SK-N-SH treated with all-trans-retinoic acid at 6 μM for 48 hours (cell line): ENCODE data around the gene ZCCHC7.
"Not testable (repeated sequence)": the region's sequence is repeated elsewhere in the genome, so short reads cannot be mapped to it uniquely, and the experiment has no call there.

ENCODE experiments used
- ATAC-seq: fragments of 200-7000 bp; cut with Tn5 transposase; 3 replicates; pipeline ENCODE4 v1.9.1; 2020; ENCODE audit warnings: mild to moderate bottlenecking, moderate library complexity
- ARNTL ChIP-seq: fragments of 450-650 bp; formaldehyde crosslinking; IDR thresholded peaks from 2 replicates; pipeline ENCODE4 v1.5.0; 2020; ENCODE audit warnings: low read depth, mild to moderate bottlenecking, moderate library complexity, borderline replicate concordance
- BACH2 ChIP-seq: fragments of 250-450 bp; sonication (Bioruptor Pico); IDR thresholded peaks from 2 replicates; pipeline ENCODE4 v1.9.0; 2021; ENCODE audit warnings: mild to moderate bottlenecking, borderline replicate concordance
- CSDC2 ChIP-seq: fragments of 250-450 bp; sonication (Bioruptor Pico); IDR thresholded peaks from 2 replicates; pipeline ENCODE4 v1.5.0; 2020; ENCODE audit warnings: mild to moderate bottlenecking, moderate library complexity
- CSRNP3 ChIP-seq: fragments of 250-450 bp; sonication (Bioruptor Pico); IDR thresholded peaks from 2 replicates; pipeline ENCODE4 v1.5.1; 2021; ENCODE audit warnings: mild to moderate bottlenecking, moderate library complexity
- GLIS3 ChIP-seq: fragments of 250-450 bp; sonication (Bioruptor Pico); IDR thresholded peaks from 2 replicates; pipeline ENCODE4 v1.5.0; 2020; ENCODE audit warnings: mild to moderate bottlenecking, moderate library complexity
- ISL1 ChIP-seq: fragments of 250-450 bp; sonication (Bioruptor Pico); IDR thresholded peaks from 2 replicates; pipeline ENCODE4 v2.1.2; 2022; ENCODE audit warnings: mild to moderate bottlenecking, moderate library complexity
- PPARA ChIP-seq: fragments of 250-450 bp; sonication (Bioruptor Pico); IDR thresholded peaks from 2 replicates; pipeline ENCODE4 v1.5.0; 2020; ENCODE audit warnings: mild to moderate bottlenecking, borderline replicate concordance
- RARB ChIP-seq: fragments of 250-450 bp; sonication (Bioruptor Pico); IDR thresholded peaks from 2 replicates; pipeline ENCODE4 v1.8.0; 2021; ENCODE audit warnings: mild to moderate bottlenecking, moderate library complexity
- SNAI2 ChIP-seq: fragments of 250-450 bp; sonication (Bioruptor Pico); IDR thresholded peaks from 2 replicates; pipeline ENCODE4 v1.5.0; 2020; ENCODE audit warnings: mild to moderate bottlenecking, moderate library complexity
- TCF4 ChIP-seq: fragments of 250-450 bp; sonication (Bioruptor Pico); IDR thresholded peaks from 2 replicates; pipeline ENCODE4 v1.8.0; 2021; ENCODE audit warnings: mild to moderate bottlenecking, moderate library complexity, borderline replicate concordance
- TOX ChIP-seq: fragments of 250-450 bp; sonication (Bioruptor Pico); IDR thresholded peaks from 2 replicates; pipeline ENCODE4 v1.8.0; 2021; ENCODE audit warnings: mild to moderate bottlenecking, moderate library complexity, borderline replicate concordance
- ZC3H10 ChIP-seq: fragments of 250-450 bp; sonication (Bioruptor Pico); IDR thresholded peaks from 2 replicates; pipeline ENCODE4 v1.5.1; 2021; ENCODE audit warnings: mild to moderate bottlenecking, moderate library complexity
- ZFP3 ChIP-seq: fragments of 250-450 bp; sonication (Bioruptor Pico); IDR thresholded peaks from 2 replicates; pipeline ENCODE4 v1.5.0; 2020; ENCODE audit warnings: mild to moderate bottlenecking, moderate library complexity
- ZNF565 ChIP-seq: fragments of 450-650 bp; formaldehyde crosslinking; conservative IDR thresholded peaks from 2 replicates; pipeline ENCODE4 v1.5.0; 2020; ENCODE audit warnings: low read depth, mild to moderate bottlenecking, moderate library complexity
- ZNF70 ChIP-seq: fragments of 450-650 bp; formaldehyde crosslinking; IDR thresholded peaks from 2 replicates; pipeline ENCODE4 v1.5.0; 2020; ENCODE audit warnings: mild to moderate bottlenecking, moderate library complexity
- ZNF8 ChIP-seq: fragments of 450-650 bp; formaldehyde crosslinking; IDR thresholded peaks from 2 replicates; pipeline ENCODE4 v1.5.0; 2020; ENCODE audit warnings: mild to moderate bottlenecking, moderate library complexity
- TF ChIP-seq, protein P1 (sequence below): fragments of 250-450 bp; sonication (Bioruptor Pico); IDR thresholded peaks from 2 replicates; pipeline ENCODE4 v1.8.0; 2021; ENCODE audit warnings: low read depth, mild to moderate bottlenecking, moderate library complexity, borderline replicate concordance
- TF ChIP-seq, protein P2 (sequence below): fragments of 250-450 bp; sonication (Bioruptor Pico); IDR thresholded peaks from 2 replicates; pipeline ENCODE4 v1.5.0; 2020; ENCODE audit warnings: mild to moderate bottlenecking, moderate library complexity

ZCCHC7 gene

GRCh38 chr9:37182718-37183117 is 62.3 kb downstream of the ZCCHC7 start (continued):
- no peak for TF ChIP-seq ZNF565 (CRISPR knock-in tag)

DNA sequence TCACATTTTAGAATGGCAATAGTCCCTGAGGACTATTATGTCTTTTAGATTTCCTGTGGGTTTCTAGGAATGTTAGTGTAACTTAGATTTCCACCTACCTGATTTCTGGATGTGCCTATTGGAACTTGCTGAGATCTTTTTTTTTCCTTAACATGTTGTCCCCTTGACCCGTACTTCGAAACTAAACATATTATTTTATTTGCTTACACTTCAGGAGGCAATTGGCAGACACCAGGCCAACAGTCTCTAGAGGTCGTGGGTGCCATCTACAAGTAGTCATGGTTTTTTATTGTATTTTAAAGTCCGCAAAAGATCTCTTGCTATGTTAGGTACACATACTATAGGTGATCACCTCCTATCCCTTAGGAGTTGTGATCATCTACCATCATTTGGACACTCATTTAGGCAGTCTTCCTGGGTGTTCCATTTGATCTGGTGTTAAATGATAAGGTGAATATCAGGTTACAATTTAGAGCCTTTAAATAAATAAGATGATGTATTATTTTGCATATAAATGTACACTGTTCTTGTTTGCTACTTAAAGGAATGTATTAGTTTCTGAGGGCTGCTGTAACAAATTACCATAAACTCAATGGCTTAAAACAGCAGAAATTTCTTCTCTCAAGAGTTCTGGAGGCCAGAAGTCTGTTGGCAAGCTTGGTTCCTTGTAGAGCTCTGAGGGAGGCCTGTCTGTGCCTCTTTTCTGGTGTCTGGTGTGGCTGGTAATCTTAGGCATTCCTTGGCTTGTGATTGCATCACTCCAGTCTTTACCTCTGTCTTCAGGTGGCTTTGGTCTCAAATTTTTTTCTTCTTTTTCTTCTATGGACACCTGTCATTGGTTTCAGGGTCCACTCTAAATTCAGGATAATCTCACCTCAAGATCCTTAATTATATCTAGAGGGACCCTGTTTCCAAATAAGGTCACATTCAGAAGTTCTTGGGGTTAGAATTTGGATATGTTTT is 64.8 kb downstream of the ZCCHC7 start:
- TF ChIP-seq, protein P1, sequence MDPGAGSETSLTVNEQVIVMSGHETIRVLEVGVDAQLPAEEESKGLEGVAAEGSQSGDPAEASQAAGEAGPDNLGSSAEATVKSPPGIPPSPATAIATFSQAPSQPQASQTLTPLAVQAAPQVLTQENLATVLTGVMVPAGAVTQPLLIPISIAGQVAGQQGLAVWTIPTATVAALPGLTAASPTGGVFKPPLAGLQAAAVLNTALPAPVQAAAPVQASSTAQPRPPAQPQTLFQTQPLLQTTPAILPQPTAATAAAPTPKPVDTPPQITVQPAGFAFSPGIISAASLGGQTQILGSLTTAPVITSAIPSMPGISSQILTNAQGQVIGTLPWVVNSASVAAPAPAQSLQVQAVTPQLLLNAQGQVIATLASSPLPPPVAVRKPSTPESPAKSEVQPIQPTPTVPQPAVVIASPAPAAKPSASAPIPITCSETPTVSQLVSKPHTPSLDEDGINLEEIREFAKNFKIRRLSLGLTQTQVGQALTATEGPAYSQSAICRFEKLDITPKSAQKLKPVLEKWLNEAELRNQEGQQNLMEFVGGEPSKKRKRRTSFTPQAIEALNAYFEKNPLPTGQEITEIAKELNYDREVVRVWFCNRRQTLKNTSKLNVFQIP (CRISPR knock-in tag) = no peak
- TF ChIP-seq ZNF70 (CRISPR knock-in tag) = no peak
- no peak for TF ChIP-seq SNAI2 (CRISPR knock-in tag)
- no peak for TF ChIP-seq TCF4 (CRISPR knock-in tag)
- no peak for TF ChIP-seq ZNF565 (CRISPR knock-in tag)
- TF ChIP-seq, protein P2, sequence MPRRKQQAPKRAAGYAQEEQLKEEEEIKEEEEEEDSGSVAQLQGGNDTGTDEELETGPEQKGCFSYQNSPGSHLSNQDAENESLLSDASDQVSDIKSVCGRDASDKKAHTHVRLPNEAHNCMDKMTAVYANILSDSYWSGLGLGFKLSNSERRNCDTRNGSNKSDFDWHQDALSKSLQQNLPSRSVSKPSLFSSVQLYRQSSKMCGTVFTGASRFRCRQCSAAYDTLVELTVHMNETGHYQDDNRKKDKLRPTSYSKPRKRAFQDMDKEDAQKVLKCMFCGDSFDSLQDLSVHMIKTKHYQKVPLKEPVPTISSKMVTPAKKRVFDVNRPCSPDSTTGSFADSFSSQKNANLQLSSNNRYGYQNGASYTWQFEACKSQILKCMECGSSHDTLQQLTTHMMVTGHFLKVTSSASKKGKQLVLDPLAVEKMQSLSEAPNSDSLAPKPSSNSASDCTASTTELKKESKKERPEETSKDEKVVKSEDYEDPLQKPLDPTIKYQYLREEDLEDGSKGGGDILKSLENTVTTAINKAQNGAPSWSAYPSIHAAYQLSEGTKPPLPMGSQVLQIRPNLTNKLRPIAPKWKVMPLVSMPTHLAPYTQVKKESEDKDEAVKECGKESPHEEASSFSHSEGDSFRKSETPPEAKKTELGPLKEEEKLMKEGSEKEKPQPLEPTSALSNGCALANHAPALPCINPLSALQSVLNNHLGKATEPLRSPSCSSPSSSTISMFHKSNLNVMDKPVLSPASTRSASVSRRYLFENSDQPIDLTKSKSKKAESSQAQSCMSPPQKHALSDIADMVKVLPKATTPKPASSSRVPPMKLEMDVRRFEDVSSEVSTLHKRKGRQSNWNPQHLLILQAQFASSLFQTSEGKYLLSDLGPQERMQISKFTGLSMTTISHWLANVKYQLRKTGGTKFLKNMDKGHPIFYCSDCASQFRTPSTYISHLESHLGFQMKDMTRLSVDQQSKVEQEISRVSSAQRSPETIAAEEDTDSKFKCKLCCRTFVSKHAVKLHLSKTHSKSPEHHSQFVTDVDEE (CRISPR knock-in tag) = no peak
- TF ChIP-seq TOX (CRISPR knock-in tag) = no peak
- TF ChIP-seq BACH2 = no peak
- TF ChIP-seq ZFP3 (CRISPR knock-in tag) = no peak
- TF ChIP-seq RARB (CRISPR knock-in tag) = no peak
- no peak for TF ChIP-seq ISL1 (CRISPR knock-in tag)
- no peak for TF ChIP-seq ZNF8
- TF ChIP-seq CSRNP3 = no peak
- no peak for TF ChIP-seq ARNTL (CRISPR knock-in tag)
- TF ChIP-seq GLIS3 (CRISPR knock-in tag) = no peak
- TF ChIP-seq CSDC2 (CRISPR knock-in tag) = no peak
- no peak for TF ChIP-seq ZC3H10 (CRISPR knock-in tag)
- TF ChIP-seq, all 23 proteins: peak for 0

DNA sequence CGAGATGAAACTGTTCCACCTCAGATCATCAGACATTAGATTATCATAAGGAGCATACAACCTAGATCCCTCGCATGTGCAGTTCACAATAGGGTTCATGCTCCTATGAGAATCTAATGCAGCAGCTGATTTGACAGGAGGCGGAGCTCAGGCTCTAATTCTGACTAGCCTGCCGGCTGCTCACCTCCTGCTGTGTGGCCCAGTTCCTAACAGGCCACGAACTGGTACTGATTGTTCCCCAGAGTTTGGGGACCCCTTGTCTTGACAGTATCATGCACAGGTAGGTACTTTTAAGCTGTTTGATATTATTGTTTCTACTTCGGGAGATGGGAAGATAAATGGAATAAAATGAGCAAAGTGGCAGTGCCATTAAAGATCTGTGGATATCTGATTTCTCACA is 66.9 kb downstream of the ZCCHC7 start:
- no peak for ATAC-seq
- TF ChIP-seq BACH2 = no peak
- TF ChIP-seq ZNF8 = no peak
- no peak for TF ChIP-seq ARNTL (CRISPR knock-in tag)
- TF ChIP-seq, protein P1 (CRISPR knock-in tag) = no peak

More for the DNA sequence above, 64.8 kb downstream of the ZCCHC7 start:
- no peak for ATAC-seq

DNA sequence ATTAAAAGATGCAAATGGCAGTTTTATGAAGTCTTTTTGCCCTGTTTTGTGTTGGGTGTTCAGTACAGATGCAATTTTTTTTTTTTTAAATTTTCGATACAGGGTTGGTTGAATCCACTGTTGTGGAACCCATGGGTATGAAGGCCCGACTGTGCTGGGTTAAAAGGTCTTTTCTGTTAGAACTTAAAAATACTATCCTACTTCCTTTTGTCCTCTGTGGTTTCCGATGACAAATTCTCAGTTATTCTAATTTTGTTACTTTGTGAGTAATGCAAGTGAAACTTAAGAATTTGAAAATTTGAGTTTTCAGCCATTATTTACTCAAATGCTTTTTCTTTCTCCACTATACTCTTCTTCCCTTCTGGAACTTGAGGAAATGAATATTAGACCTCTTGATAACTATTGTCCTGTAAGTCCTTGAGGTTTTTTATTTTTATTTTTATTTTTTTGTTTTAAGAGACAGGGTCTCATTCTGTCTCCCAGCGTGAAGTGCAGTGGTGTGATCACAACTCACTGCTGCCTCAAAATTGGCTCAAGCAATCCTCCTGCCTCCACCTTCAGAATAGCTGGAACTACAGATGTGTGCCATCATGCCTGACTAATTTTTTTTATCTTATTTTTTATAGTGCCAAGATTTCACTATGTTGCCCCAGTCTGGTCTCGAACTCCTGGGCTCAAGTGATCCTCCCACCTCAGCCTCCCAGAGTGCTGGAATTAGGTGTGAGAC is 67.5 kb downstream of the ZCCHC7 start:
- no peak for ATAC-seq

GRCh38 chr9:37190739-37191138 is 70.4 kb downstream of the ZCCHC7 start:
- not testable (repeated sequence) for ATAC-seq

More for the DNA sequence above, 67.5 kb downstream of the ZCCHC7 start:
- TF ChIP-seq TOX (CRISPR knock-in tag) (no peak), ISL1 (CRISPR knock-in tag) (no peak), ZNF70 (CRISPR knock-in tag) (no peak), RARB (CRISPR knock-in tag) (no peak), ZNF8 (no peak), PPARA (CRISPR knock-in tag) (no peak)
